SU-DHL-6 (cell line): ENCODE data around the gene ZFX.

Source experiments
- EZH2phosphoT487 ChIP-seq: fragments of 200-600 bp; sonication (generic), shearing (Covaris generic); conservative IDR thresholded peaks from 2 replicates; pipeline ENCODE4 v1.6.1; 2018; ENCODE audit warnings: mild to moderate bottlenecking, antibody characterized with exemption, low read length, moderate library complexity, mixed read lengths
- TF ChIP-seq, protein P1 (sequence below): fragments of 200-600 bp; sonication (generic); IDR thresholded peaks from one replicate; pipeline ENCODE4 v1.5.1; 2017; ENCODE audit warnings: antibody characterized with exemption, mild to moderate bottlenecking, low read length, moderate library complexity; ENCODE audit not compliant: insufficient read depth, poor library complexity, severe bottlenecking

GRCh38 chrX:24144528-24144927 lies 5.0 kb upstream of the ZFX start:
- TF ChIP-seq, protein P1, sequence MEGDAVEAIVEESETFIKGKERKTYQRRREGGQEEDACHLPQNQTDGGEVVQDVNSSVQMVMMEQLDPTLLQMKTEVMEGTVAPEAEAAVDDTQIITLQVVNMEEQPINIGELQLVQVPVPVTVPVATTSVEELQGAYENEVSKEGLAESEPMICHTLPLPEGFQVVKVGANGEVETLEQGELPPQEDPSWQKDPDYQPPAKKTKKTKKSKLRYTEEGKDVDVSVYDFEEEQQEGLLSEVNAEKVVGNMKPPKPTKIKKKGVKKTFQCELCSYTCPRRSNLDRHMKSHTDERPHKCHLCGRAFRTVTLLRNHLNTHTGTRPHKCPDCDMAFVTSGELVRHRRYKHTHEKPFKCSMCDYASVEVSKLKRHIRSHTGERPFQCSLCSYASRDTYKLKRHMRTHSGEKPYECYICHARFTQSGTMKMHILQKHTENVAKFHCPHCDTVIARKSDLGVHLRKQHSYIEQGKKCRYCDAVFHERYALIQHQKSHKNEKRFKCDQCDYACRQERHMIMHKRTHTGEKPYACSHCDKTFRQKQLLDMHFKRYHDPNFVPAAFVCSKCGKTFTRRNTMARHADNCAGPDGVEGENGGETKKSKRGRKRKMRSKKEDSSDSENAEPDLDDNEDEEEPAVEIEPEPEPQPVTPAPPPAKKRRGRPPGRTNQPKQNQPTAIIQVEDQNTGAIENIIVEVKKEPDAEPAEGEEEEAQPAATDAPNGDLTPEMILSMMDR: no peak
- TF ChIP-seq EZH2phosphoT487: no peak
